ENCODE measurements around the gene SMAP1. TPM values are rescaled to one million over a fixed set of nuclear protein-coding genes. Genes with fewer than 3 reads are reported as not detected.

The SMAP1 gene
- total and polyA plus RNA-seq, 2 experiments from 2014 or later = 31.1 to 34.6 TPM

DNA sequence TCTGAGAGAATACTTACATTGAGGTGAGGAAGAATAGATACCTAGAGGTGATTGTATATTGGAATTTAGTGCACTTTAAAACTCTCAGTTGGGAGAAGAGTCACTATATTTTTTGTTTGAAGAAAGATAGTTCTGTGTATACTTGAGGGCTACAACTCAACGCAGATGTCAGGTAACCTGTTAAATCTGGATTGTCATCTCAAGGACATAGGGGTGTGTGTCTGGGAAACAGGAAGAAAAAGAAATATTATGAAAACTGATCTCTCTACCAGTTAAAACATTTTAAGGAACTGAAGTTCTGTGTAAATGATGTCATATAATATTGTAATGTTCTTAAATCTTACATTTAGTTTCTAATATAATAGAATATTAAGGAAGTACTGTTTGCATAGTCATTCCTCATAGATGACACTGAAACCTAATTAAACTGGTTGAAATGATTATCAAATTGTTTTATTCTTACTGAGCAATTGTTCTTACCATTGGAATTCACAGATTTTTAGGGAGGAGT lies 86.2 kb downstream of the SMAP1 start:
- TF ChIP-seq, protein P1, sequence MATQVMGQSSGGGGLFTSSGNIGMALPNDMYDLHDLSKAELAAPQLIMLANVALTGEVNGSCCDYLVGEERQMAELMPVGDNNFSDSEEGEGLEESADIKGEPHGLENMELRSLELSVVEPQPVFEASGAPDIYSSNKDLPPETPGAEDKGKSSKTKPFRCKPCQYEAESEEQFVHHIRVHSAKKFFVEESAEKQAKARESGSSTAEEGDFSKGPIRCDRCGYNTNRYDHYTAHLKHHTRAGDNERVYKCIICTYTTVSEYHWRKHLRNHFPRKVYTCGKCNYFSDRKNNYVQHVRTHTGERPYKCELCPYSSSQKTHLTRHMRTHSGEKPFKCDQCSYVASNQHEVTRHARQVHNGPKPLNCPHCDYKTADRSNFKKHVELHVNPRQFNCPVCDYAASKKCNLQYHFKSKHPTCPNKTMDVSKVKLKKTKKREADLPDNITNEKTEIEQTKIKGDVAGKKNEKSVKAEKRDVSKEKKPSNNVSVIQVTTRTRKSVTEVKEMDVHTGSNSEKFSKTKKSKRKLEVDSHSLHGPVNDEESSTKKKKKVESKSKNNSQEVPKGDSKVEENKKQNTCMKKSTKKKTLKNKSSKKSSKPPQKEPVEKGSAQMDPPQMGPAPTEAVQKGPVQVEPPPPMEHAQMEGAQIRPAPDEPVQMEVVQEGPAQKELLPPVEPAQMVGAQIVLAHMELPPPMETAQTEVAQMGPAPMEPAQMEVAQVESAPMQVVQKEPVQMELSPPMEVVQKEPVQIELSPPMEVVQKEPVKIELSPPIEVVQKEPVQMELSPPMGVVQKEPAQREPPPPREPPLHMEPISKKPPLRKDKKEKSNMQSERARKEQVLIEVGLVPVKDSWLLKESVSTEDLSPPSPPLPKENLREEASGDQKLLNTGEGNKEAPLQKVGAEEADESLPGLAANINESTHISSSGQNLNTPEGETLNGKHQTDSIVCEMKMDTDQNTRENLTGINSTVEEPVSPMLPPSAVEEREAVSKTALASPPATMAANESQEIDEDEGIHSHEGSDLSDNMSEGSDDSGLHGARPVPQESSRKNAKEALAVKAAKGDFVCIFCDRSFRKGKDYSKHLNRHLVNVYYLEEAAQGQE (IDR thresholded peaks at IDR 0.05; ENCODE audit: unreplicated experiment) = no peak
- TF ChIP-seq, protein P2, sequence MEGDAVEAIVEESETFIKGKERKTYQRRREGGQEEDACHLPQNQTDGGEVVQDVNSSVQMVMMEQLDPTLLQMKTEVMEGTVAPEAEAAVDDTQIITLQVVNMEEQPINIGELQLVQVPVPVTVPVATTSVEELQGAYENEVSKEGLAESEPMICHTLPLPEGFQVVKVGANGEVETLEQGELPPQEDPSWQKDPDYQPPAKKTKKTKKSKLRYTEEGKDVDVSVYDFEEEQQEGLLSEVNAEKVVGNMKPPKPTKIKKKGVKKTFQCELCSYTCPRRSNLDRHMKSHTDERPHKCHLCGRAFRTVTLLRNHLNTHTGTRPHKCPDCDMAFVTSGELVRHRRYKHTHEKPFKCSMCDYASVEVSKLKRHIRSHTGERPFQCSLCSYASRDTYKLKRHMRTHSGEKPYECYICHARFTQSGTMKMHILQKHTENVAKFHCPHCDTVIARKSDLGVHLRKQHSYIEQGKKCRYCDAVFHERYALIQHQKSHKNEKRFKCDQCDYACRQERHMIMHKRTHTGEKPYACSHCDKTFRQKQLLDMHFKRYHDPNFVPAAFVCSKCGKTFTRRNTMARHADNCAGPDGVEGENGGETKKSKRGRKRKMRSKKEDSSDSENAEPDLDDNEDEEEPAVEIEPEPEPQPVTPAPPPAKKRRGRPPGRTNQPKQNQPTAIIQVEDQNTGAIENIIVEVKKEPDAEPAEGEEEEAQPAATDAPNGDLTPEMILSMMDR (conservative IDR thresholded peaks at IDR 0.05; ENCODE audit: low read depth in 2 of 2) = no peak
- TF ChIP-seq EZH2 (IDR thresholded peaks at IDR 0.05; ENCODE audit: low read depth, unreplicated experiment) = no peak
- TF ChIP-seq, protein P3, sequence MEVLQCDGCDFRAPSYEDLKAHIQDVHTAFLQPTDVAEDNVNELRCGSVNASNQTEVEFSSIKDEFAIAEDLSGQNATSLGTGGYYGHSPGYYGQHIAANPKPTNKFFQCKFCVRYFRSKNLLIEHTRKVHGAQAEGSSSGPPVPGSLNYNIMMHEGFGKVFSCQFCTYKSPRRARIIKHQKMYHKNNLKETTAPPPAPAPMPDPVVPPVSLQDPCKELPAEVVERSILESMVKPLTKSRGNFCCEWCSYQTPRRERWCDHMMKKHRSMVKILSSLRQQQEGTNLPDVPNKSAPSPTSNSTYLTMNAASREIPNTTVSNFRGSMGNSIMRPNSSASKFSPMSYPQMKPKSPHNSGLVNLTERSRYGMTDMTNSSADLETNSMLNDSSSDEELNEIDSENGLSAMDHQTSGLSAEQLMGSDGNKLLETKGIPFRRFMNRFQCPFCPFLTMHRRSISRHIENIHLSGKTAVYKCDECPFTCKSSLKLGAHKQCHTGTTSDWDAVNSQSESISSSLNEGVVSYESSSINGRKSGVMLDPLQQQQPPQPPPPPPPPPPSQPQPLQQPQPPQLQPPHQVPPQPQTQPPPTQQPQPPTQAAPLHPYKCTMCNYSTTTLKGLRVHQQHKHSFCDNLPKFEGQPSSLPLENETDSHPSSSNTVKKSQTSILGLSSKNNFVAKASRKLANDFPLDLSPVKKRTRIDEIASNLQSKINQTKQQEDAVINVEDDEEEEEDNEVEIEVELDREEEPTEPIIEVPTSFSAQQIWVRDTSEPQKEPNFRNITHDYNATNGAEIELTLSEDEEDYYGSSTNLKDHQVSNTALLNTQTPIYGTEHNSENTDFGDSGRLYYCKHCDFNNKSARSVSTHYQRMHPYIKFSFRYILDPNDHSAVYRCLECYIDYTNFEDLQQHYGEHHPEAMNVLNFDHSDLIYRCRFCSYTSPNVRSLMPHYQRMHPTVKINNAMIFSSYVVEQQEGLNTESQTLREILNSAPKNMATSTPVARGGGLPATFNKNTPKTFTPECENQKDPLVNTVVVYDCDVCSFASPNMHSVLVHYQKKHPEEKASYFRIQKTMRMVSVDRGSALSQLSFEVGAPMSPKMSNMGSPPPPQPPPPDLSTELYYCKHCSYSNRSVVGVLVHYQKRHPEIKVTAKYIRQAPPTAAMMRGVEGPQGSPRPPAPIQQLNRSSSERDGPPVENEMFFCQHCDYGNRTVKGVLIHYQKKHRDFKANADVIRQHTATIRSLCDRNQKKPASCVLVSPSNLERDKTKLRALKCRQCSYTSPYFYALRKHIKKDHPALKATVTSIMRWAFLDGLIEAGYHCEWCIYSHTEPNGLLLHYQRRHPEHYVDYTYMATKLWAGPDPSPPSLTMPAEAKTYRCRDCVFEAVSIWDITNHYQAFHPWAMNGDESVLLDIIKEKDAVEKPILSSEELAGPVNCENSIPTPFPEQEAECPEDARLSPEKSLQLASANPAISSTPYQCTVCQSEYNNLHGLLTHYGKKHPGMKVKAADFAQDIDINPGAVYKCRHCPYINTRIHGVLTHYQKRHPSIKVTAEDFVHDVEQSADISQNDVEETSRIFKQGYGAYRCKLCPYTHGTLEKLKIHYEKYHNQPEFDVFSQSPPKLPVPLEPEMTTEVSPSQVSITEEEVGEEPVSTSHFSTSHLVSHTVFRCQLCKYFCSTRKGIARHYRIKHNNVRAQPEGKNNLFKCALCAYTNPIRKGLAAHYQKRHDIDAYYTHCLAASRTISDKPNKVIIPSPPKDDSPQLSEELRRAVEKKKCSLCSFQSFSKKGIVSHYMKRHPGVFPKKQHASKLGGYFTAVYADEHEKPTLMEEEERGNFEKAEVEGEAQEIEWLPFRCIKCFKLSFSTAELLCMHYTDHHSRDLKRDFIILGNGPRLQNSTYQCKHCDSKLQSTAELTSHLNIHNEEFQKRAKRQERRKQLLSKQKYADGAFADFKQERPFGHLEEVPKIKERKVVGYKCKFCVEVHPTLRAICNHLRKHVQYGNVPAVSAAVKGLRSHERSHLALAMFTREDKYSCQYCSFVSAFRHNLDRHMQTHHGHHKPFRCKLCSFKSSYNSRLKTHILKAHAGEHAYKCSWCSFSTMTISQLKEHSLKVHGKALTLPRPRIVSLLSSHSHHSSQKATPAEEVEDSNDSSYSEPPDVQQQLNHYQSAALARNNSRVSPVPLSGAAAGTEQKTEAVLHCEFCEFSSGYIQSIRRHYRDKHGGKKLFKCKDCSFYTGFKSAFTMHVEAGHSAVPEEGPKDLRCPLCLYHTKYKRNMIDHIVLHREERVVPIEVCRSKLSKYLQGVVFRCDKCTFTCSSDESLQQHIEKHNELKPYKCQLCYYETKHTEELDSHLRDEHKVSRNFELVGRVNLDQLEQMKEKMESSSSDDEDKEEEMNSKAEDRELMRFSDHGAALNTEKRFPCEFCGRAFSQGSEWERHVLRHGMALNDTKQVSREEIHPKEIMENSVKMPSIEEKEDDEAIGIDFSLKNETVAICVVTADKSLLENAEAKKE (CRISPR knock-in tag; IDR thresholded peaks at IDR 0.05) = no peak
- no peak for ATAC-seq
- Mint-ChIP-seq H3K36me3 (ENCODE audit: low read depth) (peaks cover 9% of the 10 kb centered on the region), H3K27ac (no peak overlapping the region), H3K4me3 (no peak overlapping the region), H3K9me3 (peaks cover 4% of the 10 kb centered on the region; the same call in 1 of the 3 replicates), H3K4me1 (peaks cover 25% of the 10 kb centered on the region), H3K27me3 (ENCODE audit: insufficient read depth, low read depth, poor library complexity) (no peaks in the 10 kb centered on the region)
- no peaks in the 10 kb centered on the region for H3K9me2 ChIP-seq (ENCODE audit: insufficient read depth)
- no peak overlapping the region for H3K4me3 ChIP-seq
- H3K4me2 ChIP-seq = no peak overlapping the region
- peaks cover 17% of the 10 kb centered on the region for H3K4me1 ChIP-seq (ENCODE audit: insufficient read depth)
- H3K79me2 ChIP-seq (replicated peaks; ENCODE audit: insufficient read depth) = no peaks in the 10 kb centered on the region
- DNase-seq (ENCODE audit: low spot score) = no peak
- no peaks in the 10 kb centered on the region for H3K36me3 ChIP-seq (ENCODE audit: insufficient read depth)
- no peaks in the 10 kb centered on the region for H4K20me1 ChIP-seq (replicated peaks; ENCODE audit: insufficient read depth)
- H3K27me3 ChIP-seq (ENCODE audit: insufficient read depth) = no peaks in the 10 kb centered on the region
- no peaks in the 10 kb centered on the region for H3F3A ChIP-seq (replicated peaks; ENCODE audit: low read depth)
- no peak overlapping the region for H2AFZ ChIP-seq
- H3K27ac ChIP-seq (ENCODE audit: low read depth) = no peak overlapping the region
